Chondrocyte (in vitro differentiated cells): ENCODE measurements around the gene COLEC12. TPM values are rescaled to one million over a fixed set of nuclear protein-coding genes. Genes with fewer than 3 reads are reported as not detected.
"Not testable (repeated sequence)": the region's sequence is repeated elsewhere in the genome, so short reads cannot be mapped to it uniquely, and the experiment has no call there.

Experiments used
- DNase-seq: peaks from one replicate; pipeline ENCODE4 v3.0.0; 2021; ENCODE audit warnings: mixed read lengths, low spot score
- H3K27ac Mint-ChIP-seq: one replicate; pipeline ENCODE4 v1.8.0; 2021; ENCODE audit warnings: mild to moderate bottlenecking, moderate library complexity, mixed read lengths; ENCODE audit not compliant: unreplicated experiment
- H3K27me3 Mint-ChIP-seq: 2 replicates; pipeline ENCODE4 v1.8.0; 2021; ENCODE audit warnings: low read depth, mixed read lengths
- H3K36me3 Mint-ChIP-seq: 2 replicates; pipeline ENCODE4 v1.8.0; 2021; ENCODE audit warnings: low read depth, mixed read lengths
- H3K4me1 Mint-ChIP-seq: 2 replicates; pipeline ENCODE4 v1.8.0; 2021; ENCODE audit warnings: low read depth, mild to moderate bottlenecking, mixed read lengths
- H3K4me3 Mint-ChIP-seq: one replicate; pipeline ENCODE4 v1.8.0; 2021; ENCODE audit warnings: mild to moderate bottlenecking, moderate library complexity, mixed read lengths; ENCODE audit not compliant: unreplicated experiment
- H3K9me3 Mint-ChIP-seq: 2 replicates; pipeline ENCODE4 v1.8.0; 2021; ENCODE audit warnings: low read depth, mixed read lengths
- CTCF ChIP-seq: fragments of 200-600 bp; sonication (generic); IDR thresholded peaks from 2 replicates; pipeline ENCODE4 v1.5.0; 2021; ENCODE audit warnings: antibody characterized with exemption, mild to moderate bottlenecking, moderate library complexity
- total RNA-seq: library from RNA; stranded (reverse); gene quantifications from 3 replicates; pipeline ENCODE4 v1.2.1, GENCODE V29; 2021

The COLEC12 gene
- total RNA-seq, 1 donor from 2014 or later: 2.1 TPM

- Mint-ChIP-seq H3K27me3 (peaks cover 2% of the 10 kb centered on the region), H3K4me1 (peaks cover 9% of the 10 kb centered on the region), H3K27ac (no peak overlapping the region), H3K4me3 (no peak overlapping the region), H3K9me3 (no peaks in the 10 kb centered on the region), H3K36me3 (no peaks in the 10 kb centered on the region)
- TF ChIP-seq CTCF: no peak
- DNase-seq: no peak
Observed at GRCh38 chr18:313931-314330, 186.6 kb downstream of the COLEC12 start.

- no peak overlapping the region for H3K27ac Mint-ChIP-seq
- no peaks in the 10 kb centered on the region for H3K9me3 Mint-ChIP-seq
- H3K4me3 Mint-ChIP-seq: no peak overlapping the region
- H3K27me3 Mint-ChIP-seq: peaks cover 6% of the 10 kb centered on the region
- peaks cover 5% of the 10 kb centered on the region for H3K4me1 Mint-ChIP-seq
- DNase-seq: no peak
- no peak for TF ChIP-seq CTCF
- H3K36me3 Mint-ChIP-seq: no peaks in the 10 kb centered on the region
Observed at GRCh38 chr18:312415-312814, 188.1 kb downstream of the COLEC12 start.

GRCh38 chr18:310042-310441 is 190.5 kb downstream of the COLEC12 start:
- Mint-ChIP-seq H3K27me3 (peaks cover 19% of the 10 kb centered on the region), H3K27ac (no peak overlapping the region)

GRCh38 chr18:308086-308485 is 192.4 kb downstream of the COLEC12 start:
- H3K27me3 Mint-ChIP-seq: peaks cover 19% of the 10 kb centered on the region
- not testable (repeated sequence) for H3K27ac Mint-ChIP-seq, H3K36me3 Mint-ChIP-seq

More at GRCh38 chr18:310042-310441, 190.5 kb downstream of the COLEC12 start:
- TF ChIP-seq CTCF: no peak
- no peaks in the 10 kb centered on the region for H3K9me3 Mint-ChIP-seq
- no peak overlapping the region for H3K4me3 Mint-ChIP-seq
- H3K4me1 Mint-ChIP-seq: peaks cover 3% of the 10 kb centered on the region
- no peak for DNase-seq
- peaks cover 1% of the 10 kb centered on the region for H3K36me3 Mint-ChIP-seq

GRCh38 chr18:306608-307255 is 193.8 kb downstream of the COLEC12 start:
- peaks cover 1% of the 10 kb centered on the region for H3K36me3 Mint-ChIP-seq
- peaks cover 19% of the 10 kb centered on the region for H3K27me3 Mint-ChIP-seq
- H3K4me1 Mint-ChIP-seq: no peaks in the 10 kb centered on the region
- H3K27ac Mint-ChIP-seq: no peak overlapping the region
- DNase-seq: no peak
- H3K4me3 Mint-ChIP-seq: no peak overlapping the region
- no peaks in the 10 kb centered on the region for H3K9me3 Mint-ChIP-seq
- no peak for TF ChIP-seq CTCF

More at GRCh38 chr18:308086-308485, 192.4 kb downstream of the COLEC12 start:
- not testable (repeated sequence) for H3K4me1 Mint-ChIP-seq, DNase-seq, H3K9me3 Mint-ChIP-seq, H3K4me3 Mint-ChIP-seq

GRCh38 chr18:305003-305501 is 195.4 kb downstream of the COLEC12 start:
- Mint-ChIP-seq H3K27ac (no peak overlapping the region), H3K4me3 (no peak overlapping the region), H3K4me1 (no peaks in the 10 kb centered on the region), H3K27me3 (peaks cover 17% of the 10 kb centered on the region), H3K36me3 (peaks cover 1% of the 10 kb centered on the region), H3K9me3 (no peaks in the 10 kb centered on the region)
- DNase-seq: no peak
- no peak for TF ChIP-seq CTCF
